ENCODE measurements around the gene MYO7B.
"Not testable (repeated sequence)": the region's sequence is repeated elsewhere in the genome, so short reads cannot be mapped to it uniquely, and the experiment has no call there.

Gene MYO7B

GRCh38 chr2:127551221-127551930 lies 15.9 kb downstream of the MYO7B start:
- DNase-seq (ENCODE audit: low read depth) = no peak

- no peak for DNase-seq (ENCODE audit: low read depth)
These were observed 16.9 kb downstream of the MYO7B start for GRCh38 chr2:127552336-127552735.

GRCh38 chr2:127552846-127553245 lies 17.4 kb downstream of the MYO7B start:
- no peak for DNase-seq (ENCODE audit: low read depth)

GRCh38 chr2:127558911-127559310 lies 23.4 kb downstream of the MYO7B start:
- DNase-seq (ENCODE audit: low read depth) = no peak

- no peak for DNase-seq (ENCODE audit: low read depth)
These were observed 24.0 kb downstream of the MYO7B start for GRCh38 chr2:127559454-127559853.

GRCh38 chr2:127560201-127560930 lies 24.9 kb downstream of the MYO7B start:
- no peak for DNase-seq (ENCODE audit: low read depth)

GRCh38 chr2:127560931-127561280 lies 25.4 kb downstream of the MYO7B start:
- DNase-seq (ENCODE audit: low read depth) = no peak

GRCh38 chr2:127561371-127561770 lies 25.9 kb downstream of the MYO7B start:
- DNase-seq (ENCODE audit: low read depth) = no peak

- DNase-seq (ENCODE audit: low read depth) = no peak
These were observed 27.5 kb downstream of the MYO7B start for GRCh38 chr2:127562936-127563335.

GRCh38 chr2:127563458-127564428 lies 28.3 kb downstream of the MYO7B start:
- DNase-seq (ENCODE audit: low read depth) = no peak

GRCh38 chr2:127564429-127565260 lies 29.2 kb downstream of the MYO7B start:
- DNase-seq (ENCODE audit: low read depth) = no peak

GRCh38 chr2:127565261-127566138 lies 30.0 kb downstream of the MYO7B start:
- no peak for DNase-seq (ENCODE audit: low read depth)

- DNase-seq (ENCODE audit: low read depth) = no peak
These were observed 30.6 kb downstream of the MYO7B start for GRCh38 chr2:127566139-127566417.

GRCh38 chr2:127566576-127566975 lies 31.1 kb downstream of the MYO7B start:
- no peak for DNase-seq (ENCODE audit: low read depth)

- no peak for DNase-seq (ENCODE audit: low read depth)
These were observed 31.9 kb downstream of the MYO7B start for GRCh38 chr2:127567351-127567854.

- DNase-seq (ENCODE audit: low read depth) = no peak
These were observed 32.6 kb downstream of the MYO7B start for GRCh38 chr2:127568128-127568527.

- no peak for DNase-seq (ENCODE audit: low read depth)
These were observed 34.2 kb downstream of the MYO7B start for GRCh38 chr2:127569666-127570065.

GRCh38 chr2:127570282-127571250 lies 35.1 kb downstream of the MYO7B start:
- DNase-seq (ENCODE audit: low read depth) = peak; percentile 12

- DNase-seq (ENCODE audit: low read depth) = not testable (repeated sequence)
These were observed 36.9 kb downstream of the MYO7B start for GRCh38 chr2:127572352-127572751.

Measured in amniotic epithelial cell (primary cell).